OCI-M2 (cell line): ENCODE results near the gene MXRA8.
"Not testable (repeated sequence)": the region's sequence is repeated elsewhere in the genome, so short reads cannot be mapped to it uniquely, and the experiment has no call there.

Experiments
- DNase-seq: peaks from one replicate; lab custom pipeline; 2025; ENCODE audit not compliant: unreplicated experiment; lab: John Stamatoyannopoulos, UW

Gene MXRA8

GRCh38 chr1:1324084-1324523 lies 34.3 kb downstream of the MXRA8 start:
- no peak for DNase-seq

GRCh38 chr1:1322952-1323351 lies 35.4 kb downstream of the MXRA8 start:
- DNase-seq, result no peak

- DNase-seq, result no peak
These were observed 35.9 kb downstream of the MXRA8 start for GRCh38 chr1:1322418-1322817.

GRCh38 chr1:1321477-1321876 lies 36.9 kb downstream of the MXRA8 start:
- no peak for DNase-seq

DNA sequence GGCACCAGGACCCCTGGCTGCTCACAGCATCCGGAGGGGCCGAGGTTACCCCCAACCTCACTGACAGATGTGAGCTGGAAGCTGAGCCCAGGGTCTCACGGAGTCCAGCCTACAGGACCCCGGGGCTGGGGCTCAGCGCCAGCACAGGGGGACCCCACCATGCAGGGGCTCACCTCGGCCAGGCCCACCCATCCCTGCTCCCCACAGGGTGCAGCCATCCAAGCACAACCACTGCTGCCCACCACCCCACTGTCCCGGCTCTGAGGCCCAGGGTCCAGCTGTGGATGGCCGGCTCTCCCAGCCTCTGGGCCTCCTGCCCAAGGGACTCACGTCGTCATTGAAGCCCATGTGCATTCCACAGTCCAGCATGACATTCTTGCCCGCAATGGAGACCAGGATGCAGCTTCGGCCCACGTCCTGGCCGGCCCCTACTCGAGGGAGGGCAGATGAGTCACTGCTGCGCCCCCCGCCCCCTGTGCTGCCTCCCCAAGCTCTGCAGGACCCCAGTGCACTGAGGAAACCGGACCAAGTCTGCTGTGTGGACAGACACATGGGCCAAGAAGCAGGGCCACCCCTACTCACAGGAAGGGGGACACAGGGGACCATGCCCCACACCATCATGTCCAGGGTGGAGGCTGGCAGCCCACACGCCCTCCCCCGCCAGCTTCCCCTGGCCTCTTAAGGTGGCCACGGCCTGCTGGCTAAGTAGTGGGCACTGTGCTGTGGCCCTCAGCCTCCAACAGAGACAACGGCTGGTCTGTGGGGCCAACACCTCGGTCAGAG lies 37.5 kb downstream of the MXRA8 start:
- DNase-seq, result no peak

DNA sequence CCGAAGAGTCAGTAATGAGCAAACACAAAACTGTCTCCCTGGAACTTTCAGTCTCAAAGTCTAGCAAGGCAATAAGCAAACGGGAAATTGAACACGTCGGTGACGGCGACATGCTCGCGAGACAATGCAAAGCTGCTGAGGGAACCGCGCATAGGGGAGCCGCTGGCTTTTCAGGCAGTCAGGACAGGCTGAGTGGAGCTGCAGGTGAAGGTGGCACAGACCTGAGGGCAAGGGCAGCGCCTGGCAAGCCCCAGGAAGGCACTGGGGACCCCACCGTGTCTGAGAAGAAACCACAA lies 38.8 kb downstream of the MXRA8 start:
- DNase-seq, result no peak

GRCh38 chr1:1318777-1319645 lies 39.3 kb downstream of the MXRA8 start:
- DNase-seq, result no peak

DNA sequence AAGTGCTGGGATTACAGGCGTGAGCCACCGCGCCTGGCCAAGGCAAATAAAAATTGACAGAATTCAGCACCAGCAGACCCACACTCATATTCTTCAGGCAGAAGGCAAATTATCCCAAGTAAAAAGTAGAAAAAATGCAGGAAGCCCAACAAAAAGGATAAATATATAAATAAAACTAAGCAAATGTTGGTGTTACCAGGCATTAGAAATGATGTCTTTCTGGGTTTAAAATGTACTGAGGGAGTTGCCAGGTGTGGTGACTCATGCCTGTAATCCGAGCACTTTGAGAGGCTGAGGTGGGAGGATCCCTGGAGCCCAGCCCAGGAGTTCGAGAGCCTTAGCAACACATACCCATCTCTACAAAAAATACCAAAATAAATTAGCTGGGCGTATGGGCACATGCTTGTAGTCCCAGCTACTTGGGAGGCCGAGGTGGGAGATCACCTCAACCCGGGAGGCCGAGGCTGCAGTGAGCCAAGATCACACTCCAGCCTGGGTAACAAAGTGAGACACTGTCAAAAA lies 40.2 kb downstream of the MXRA8 start:
- DNase-seq, result no peak

- DNase-seq, result no peak
These were observed 40.9 kb downstream of the MXRA8 start for GRCh38 chr1:1317420-1317819.

- DNase-seq, result not testable (repeated sequence)
These were observed 42.2 kb downstream of the MXRA8 start for GRCh38 chr1:1316199-1316598.

DNA sequence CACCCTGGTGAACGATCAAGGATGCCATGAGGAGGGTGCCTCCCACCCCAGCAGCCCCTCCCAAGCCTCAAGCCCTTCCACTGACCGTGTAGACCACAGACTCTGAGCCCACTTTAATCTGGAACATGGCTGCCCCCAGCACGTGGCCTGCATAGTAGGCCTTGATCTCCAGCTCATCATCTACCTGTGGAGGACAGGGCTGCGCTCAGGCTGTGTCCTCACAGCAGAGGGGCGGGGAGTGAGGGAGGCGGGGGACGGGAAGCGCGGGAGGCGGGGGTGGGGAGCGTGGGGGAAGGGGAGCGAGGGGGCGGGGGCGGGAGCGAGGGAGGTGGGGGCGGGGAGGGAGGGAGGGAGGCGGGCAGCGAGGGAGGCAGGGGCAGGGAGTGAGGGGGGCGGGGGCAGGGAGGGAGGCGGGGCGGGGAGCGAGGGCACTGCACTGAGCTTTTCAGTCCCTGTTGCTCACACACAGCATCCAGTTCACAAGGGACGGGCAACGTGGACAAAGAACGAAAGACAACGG lies 42.9 kb downstream of the MXRA8 start:
- no peak for DNase-seq

GRCh38 chr1:1314678-1315335 lies 43.5 kb downstream of the MXRA8 start:
- DNase-seq, result no peak

DNA sequence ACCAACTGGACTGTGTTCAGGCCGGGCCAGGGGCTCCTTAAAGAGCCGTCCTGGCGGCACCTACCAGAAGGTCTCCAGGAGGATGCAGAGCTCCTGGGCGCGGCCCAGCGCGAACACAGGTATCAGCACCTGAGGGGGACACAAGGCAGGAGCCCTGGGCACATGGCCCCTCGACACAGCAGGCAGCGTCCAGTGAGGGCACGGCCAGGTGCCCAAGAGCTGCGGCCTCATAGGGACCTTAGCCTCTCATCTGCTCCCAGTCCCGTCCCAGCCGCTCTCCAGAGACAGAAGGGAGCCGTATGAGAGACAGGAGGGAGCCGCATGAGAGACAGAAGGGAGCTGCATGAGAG lies 44.1 kb downstream of the MXRA8 start:
- no peak for DNase-seq

DNA sequence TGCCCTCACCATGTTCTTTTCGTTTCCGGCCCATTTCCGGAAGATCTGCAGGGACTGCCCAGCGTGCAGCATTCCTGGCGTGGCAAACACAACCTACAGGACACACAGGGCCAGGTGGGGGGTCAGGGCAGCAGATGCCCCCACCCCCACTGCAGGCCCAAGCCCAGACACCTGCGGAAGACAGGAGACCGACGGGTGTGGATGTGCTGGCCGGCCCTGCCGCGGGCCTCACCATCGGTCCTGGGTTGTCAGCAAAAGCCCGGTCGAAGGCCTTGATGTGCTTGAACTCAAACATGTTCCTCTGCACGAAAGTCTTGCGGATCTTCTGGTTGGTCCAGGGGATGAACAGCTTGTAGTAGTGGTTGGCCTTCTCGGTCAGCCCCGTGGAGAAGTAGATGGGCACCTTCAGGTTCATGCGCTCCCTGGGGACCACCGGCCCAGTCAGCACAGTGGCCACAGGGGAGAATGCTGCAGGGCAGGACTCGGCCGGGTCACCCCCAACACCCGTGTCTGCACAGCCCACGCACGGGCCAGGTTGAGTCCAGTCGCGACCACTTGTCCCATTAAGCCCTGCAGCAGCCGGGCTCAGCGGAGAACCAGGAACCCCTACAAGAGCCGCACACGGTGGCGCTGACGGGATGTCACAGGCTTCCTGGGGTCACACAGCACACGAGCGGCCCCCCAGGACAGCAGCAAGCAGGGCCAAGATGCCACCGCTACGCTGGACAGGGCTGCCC lies 44.7 kb downstream of the MXRA8 start:
- DNase-seq, result no peak

GRCh38 chr1:1312450-1313314 lies 45.7 kb downstream of the MXRA8 start:
- DNase-seq, result no peak

DNA sequence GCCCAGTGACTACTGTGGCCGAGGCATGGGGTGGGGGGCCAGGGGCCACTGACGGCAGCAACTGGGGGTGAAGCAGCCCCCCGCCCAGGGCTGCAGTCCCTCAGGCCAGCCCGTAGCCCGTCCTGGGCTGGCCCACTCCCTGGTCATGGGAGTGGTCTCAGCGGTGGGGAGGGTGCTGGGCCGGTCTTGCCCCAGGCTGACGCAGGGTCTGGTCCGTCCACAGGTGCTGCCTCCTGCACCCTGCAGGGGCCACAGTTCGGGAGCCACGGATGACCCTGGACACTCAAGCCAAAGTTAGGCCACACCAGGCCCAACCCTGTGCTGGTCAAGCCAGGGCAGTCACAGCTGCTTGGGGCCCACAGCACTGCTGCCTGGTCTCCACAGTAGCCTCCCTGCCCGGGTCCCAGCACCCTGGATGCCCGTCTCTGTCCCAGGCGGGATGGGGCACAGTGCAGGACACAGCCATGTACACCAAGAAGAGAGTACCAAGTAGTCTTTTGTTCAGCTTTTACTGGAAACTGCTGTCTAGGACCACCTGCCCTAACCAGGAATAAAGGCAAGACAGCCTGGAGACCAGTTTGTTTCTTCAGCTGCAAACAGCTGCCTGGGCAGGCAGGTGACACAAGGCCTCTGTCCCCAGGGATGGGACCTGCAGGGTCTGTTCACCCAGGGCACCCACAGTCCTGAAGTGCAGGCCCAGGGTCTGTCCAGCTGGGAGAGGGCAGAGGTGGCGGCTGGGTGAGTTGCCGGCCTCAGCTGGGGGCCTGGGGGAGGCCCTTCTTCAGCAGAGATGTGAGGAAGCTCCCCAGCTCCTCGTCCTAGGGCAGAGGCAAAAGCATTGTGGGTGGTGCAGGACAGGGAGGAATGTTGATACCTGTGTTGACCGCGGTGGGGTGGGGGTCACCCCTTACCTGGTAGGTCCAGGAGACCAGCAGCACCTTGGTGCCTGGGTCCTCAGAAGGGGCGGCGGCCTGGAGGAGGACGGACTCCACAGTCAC lies 46.9 kb downstream of the MXRA8 start:
- DNase-seq, result no peak

- no peak for DNase-seq
These were observed 47.8 kb downstream of the MXRA8 start for GRCh38 chr1:1310476-1311053.

- DNase-seq, result no peak
These were observed 48.3 kb downstream of the MXRA8 start for GRCh38 chr1:1310109-1310385.
